ENCODE data around the gene C16orf90.

The C16orf90 gene

GRCh38 chr16:3458278-3458851 lies 36.9 kb downstream of the C16orf90 start:
- peaks cover 52% of the 10 kb centered on the region for H3K4me1 Mint-ChIP-seq
- CTCF ChIA-PET = no interaction called here
- H3K9me3 Mint-ChIP-seq = no peaks in the 10 kb centered on the region
- peak overlapping the region; percentile 90 for H3K4me3 Mint-ChIP-seq
- H3K36me3 Mint-ChIP-seq = peaks cover 18% of the 10 kb centered on the region
- no peak for DNase-seq
- peak overlapping the region; percentile 88 for H3K27ac Mint-ChIP-seq
- H3K27me3 Mint-ChIP-seq = no peaks in the 10 kb centered on the region

DNA sequence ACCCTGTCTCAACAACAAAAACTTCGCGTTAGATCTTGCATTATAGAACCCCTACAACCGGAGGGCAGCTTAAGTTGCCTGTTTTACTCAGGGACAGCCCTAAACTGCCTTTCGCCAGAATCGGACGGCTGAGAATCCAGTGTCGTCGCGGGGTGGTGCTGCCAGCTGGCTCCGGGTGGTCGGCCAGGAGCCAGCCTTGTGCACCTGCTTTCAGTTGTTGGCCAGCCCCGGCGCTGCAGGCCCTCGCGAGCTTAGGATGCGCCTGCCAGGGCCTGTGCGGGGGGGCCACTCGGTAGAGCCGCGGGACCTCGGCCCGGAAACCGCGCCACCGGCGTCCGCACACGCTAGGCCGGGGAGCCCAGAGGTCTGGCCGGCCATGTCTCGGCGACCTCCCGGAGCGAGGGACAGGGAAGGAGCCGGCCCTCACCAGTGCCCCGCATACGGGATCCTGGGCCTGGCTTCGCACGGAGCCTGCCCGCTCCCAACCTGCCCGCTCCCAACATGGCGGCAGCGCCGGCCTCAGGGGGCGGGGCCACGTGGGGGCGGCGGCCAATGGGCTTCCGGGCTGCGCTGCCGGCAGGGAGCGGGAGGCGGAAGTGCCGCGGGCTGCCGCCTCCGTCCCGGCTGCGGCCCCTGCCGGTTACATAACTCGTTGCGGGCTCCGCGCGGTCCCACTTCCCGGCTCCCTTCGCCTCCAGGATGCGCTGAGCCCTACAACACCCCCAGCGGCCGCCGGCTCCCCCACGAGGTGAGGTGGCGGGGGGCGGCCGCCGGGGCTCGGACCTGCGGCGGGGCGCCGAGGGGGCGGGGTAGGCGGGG lies 37.6 kb downstream of the C16orf90 start:
- DNase-seq = peak; percentile 92
- peak overlapping the region; percentile 84 for H3K27ac Mint-ChIP-seq
- H3K36me3 Mint-ChIP-seq = peaks cover 18% of the 10 kb centered on the region
- CTCF ChIA-PET = interaction anchor here (0.7 to 1.2 kb wide), 3 partner anchors 14 to 56 kb away, joined by 3 to 6 read pairs (median 3); partner anchors contain the start of genes CLUAP1, NAA60, ZNF174 and ZSCAN32
- H3K27me3 Mint-ChIP-seq = no peaks in the 10 kb centered on the region
- peak overlapping the region; percentile 76 for H3K4me3 Mint-ChIP-seq
- peaks cover 50% of the 10 kb centered on the region for H3K4me1 Mint-ChIP-seq
- H3K9me3 Mint-ChIP-seq = no peaks in the 10 kb centered on the region

DNA sequence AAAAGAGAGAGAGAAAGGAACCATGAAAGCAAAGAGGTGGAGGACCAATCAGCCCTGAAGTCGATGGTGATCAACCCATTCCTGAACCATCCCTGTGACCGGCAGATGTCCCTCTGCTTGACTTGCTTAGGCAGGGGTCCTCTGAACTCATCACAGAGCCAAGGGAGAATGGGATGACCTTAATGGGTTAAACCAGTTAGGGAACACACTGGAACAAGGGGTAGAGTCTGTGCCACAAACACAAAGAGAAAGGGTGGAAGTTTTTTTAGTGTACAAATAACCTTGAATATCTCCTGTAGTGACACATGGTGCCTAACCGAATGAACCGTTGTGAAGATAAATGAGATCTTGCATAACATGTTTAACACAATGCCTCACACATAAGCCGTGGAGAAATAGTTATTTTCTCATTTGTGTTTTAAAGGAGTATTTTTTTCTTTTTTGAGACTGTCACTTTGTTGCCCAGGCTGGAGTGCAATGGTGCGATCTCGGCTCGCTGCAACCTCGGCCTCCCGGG lies 40.6 kb downstream of the C16orf90 start:
- peaks cover 19% of the 10 kb centered on the region for H3K36me3 Mint-ChIP-seq
- H3K4me3 Mint-ChIP-seq = no peak overlapping the region
- H3K27ac Mint-ChIP-seq = no peak overlapping the region
- DNase-seq = peak; percentile 7
- H3K4me1 Mint-ChIP-seq = peaks cover 36% of the 10 kb centered on the region
- peaks cover 7% of the 10 kb centered on the region for H3K9me3 Mint-ChIP-seq
- H3K27me3 Mint-ChIP-seq = no peaks in the 10 kb centered on the region
- CTCF ChIA-PET = no interaction called here

DNA sequence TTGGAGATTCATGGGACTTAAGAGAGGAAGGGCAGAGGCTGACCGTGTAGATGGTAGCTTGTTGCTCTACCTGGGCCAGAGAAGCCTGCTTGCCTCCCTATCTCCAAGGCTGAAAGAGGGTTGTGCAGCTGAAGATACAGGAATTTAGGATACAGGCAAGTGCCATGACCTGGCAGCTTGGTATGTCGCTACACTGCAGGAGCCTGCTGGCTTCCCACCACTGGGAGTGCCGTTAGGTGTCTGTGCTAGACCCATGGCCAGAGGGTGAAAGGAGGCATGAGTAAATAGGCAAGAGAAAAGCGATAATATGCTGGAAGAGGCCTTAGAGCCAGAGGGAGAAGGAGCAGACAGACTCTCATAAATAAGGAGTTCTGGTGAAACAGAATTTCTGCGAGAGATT lies 41.2 kb downstream of the C16orf90 start:
- peaks cover 7% of the 10 kb centered on the region for H3K9me3 Mint-ChIP-seq
- H3K27ac Mint-ChIP-seq = no peak overlapping the region
- CTCF ChIA-PET = no interaction called here
- H3K27me3 Mint-ChIP-seq = no peaks in the 10 kb centered on the region
- peaks cover 22% of the 10 kb centered on the region for H3K36me3 Mint-ChIP-seq
- peaks cover 30% of the 10 kb centered on the region for H3K4me1 Mint-ChIP-seq
- no peak overlapping the region for H3K4me3 Mint-ChIP-seq
- DNase-seq = no peak

GRCh38 chr16:3444032-3444388 lies 51.3 kb downstream of the C16orf90 start:
- peaks cover 23% of the 10 kb centered on the region for H3K4me1 Mint-ChIP-seq
- peaks cover 47% of the 10 kb centered on the region for H3K36me3 Mint-ChIP-seq
- H3K4me3 Mint-ChIP-seq = peak overlapping the region; percentile 95
- CTCF ChIA-PET = interaction anchor here (1.4 kb wide), 1 partner anchor 13 kb away, joined by 6 read pairs; no protein-coding TSS in a partner anchor
- peaks cover 24% of the 10 kb centered on the region for H3K9me3 Mint-ChIP-seq
- peak; percentile 58 for DNase-seq
- H3K27me3 Mint-ChIP-seq = no peaks in the 10 kb centered on the region
- H3K27ac Mint-ChIP-seq = peak overlapping the region; percentile 96
